ENCODE data around the gene ISCU.

The ISCU gene

GRCh38 chr12:108562348-108563135 lies at the start of gene ISCU:
TSS of gene ISCU (plus strand) at chr12:108562596. CDS start at chr12:108562623, 27 bp downstream.
- H3K9me3 ChIP-seq (ENCODE audit: control insufficient read depth in 2 of 2, low read length in 2 of 2): no peaks in the 10 kb centered on the region
- H3K27ac ChIP-seq (ENCODE audit: low read depth in 2 of 2, low read length in 2 of 2): peak within 1 kb of the TSS; percentile 88
- peak within 1 kb of the TSS; percentile 92 to 97 for H3K9ac ChIP-seq (ENCODE audit: low read depth in 1 of 2, low read length in 2 of 2)
- peak within 1 kb of the TSS; percentile 98 to 99 for H3K4me3 ChIP-seq (ENCODE audit: low read length in 2 of 2)
- no peaks in the 10 kb centered on the region for H3K27me3 ChIP-seq (ENCODE audit: control insufficient read depth in 2 of 2, insufficient read depth in 2 of 2, low read length in 2 of 2)
- peaks cover 27 to 41% of the 10 kb centered on the region in 2 donors for H3K4me1 ChIP-seq (ENCODE audit: control insufficient read depth in 2 of 2, insufficient read depth in 2 of 2, low read length in 2 of 2)
- H3K36me3 ChIP-seq (ENCODE audit: control insufficient read depth in 2 of 2, insufficient read depth in 2 of 2, low read length in 2 of 2): peaks cover 31 to 33% of the 10 kb centered on the region in 2 donors

GRCh38 chr12:108514468-108514972 lies 47.9 kb upstream of the ISCU start:
- H3K4me1 ChIP-seq (ENCODE audit: control insufficient read depth in 2 of 2, insufficient read depth in 2 of 2, low read length in 2 of 2): peaks cover 8 to 11% of the 10 kb centered on the region in 2 donors
- H3K9ac ChIP-seq (ENCODE audit: low read depth in 1 of 2, low read length in 2 of 2): peak overlapping the region in 1 of 2 donors; percentile 26
- no peaks in the 10 kb centered on the region for H3K9me3 ChIP-seq (ENCODE audit: control insufficient read depth in 2 of 2, low read length in 2 of 2)
- peaks cover 14 to 23% of the 10 kb centered on the region in 2 donors for H3K36me3 ChIP-seq (ENCODE audit: control insufficient read depth in 2 of 2, insufficient read depth in 2 of 2, low read length in 2 of 2)
- no peak overlapping the region for H3K27ac ChIP-seq (ENCODE audit: low read depth in 2 of 2, low read length in 2 of 2)
- H3K4me3 ChIP-seq (ENCODE audit: low read length in 2 of 2): peak overlapping the region; percentile 71 to 86
- H3K27me3 ChIP-seq (ENCODE audit: control insufficient read depth in 2 of 2, insufficient read depth in 2 of 2, low read length in 2 of 2): no peaks in the 10 kb centered on the region

DNA sequence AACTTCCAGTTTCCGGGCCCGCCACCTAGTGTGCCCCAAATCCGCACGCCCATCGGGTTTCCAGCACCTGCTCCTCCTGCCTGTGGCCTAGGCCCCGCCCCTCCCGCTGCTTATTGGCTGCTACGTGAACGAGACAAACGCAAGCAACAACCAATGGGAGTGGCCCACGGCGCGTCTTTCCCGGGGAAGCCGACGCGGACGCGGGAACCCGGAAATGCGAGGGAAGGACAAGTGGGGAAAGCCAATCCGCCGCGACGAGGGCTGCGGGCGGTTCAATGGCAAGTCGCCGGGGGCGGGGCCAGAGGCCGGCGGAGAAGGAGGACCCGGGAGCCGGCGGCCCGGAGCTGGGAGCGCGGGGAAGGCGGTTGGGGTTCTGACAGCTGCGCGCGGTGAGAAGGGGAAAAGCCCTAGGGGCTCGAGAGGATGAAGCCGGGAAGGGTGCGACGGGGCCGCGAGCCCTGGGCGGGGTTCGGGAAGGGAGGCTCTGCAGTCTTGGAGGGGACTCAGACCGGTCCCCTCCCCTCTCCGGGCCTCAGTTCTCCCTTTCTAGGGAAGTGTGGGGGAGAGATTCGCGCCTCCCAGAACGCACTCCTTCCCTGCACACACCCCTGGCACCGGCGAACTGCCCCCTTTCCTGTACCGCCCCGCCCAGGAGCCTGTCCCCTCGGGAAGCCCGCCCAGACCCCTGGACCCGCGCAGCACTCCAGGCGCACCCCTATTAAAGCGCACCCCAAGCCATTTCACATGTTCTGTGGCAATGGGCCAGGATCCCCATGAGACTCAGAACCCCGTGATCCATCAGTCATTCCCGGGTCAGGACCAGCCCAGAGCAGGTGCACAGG lies 47.2 kb upstream of the ISCU start, which contains the start of gene FICD:
Gene FICD (plus strand): TSS at position 305 of the 842 bp plus-strand sequence. CDS start 1,696 bp downstream, outside the sequence.
- Histone ChIP-seq H3K9me3 (ENCODE audit: control insufficient read depth in 2 of 2, low read length in 2 of 2) (no peaks in the 10 kb centered on the region), H3K27ac (ENCODE audit: low read depth in 2 of 2, low read length in 2 of 2) (peak within 1 kb of the TSS; percentile 17 to 58)

DNA sequence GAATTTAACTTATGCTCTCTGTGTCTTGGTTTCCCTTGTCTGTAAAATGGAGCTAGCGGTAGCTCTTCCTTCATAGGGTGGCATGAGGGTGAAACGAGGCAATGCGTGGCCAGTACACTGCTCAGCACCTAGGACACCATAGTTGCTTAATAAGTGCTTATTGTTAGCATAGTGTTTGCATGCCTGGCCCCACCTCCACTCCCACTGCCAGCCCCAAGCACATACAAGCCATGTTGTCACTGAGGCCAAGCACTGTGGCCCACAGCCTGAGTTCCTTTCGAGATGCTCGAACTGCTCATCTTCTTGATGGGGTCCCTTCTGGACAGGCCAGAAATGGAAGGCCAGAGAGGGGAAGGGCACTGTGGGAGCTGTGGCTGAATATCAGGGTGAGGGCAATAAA lies 46.5 kb upstream of the ISCU start:
- H3K27ac ChIP-seq (ENCODE audit: low read depth in 2 of 2, low read length in 2 of 2): no peak overlapping the region
- H3K4me1 ChIP-seq (ENCODE audit: control insufficient read depth in 2 of 2, insufficient read depth in 2 of 2, low read length in 2 of 2): peaks cover 8 to 11% of the 10 kb centered on the region in 2 donors
- peak overlapping the region; percentile 86 to 92 for H3K4me3 ChIP-seq (ENCODE audit: low read length in 2 of 2)
- H3K9me3 ChIP-seq (ENCODE audit: control insufficient read depth in 2 of 2, low read length in 2 of 2): no peaks in the 10 kb centered on the region
- H3K36me3 ChIP-seq (ENCODE audit: control insufficient read depth in 2 of 2, insufficient read depth in 2 of 2, low read length in 2 of 2): peaks cover 21 to 33% of the 10 kb centered on the region in 2 donors
- H3K27me3 ChIP-seq (ENCODE audit: control insufficient read depth in 2 of 2, insufficient read depth in 2 of 2, low read length in 2 of 2): no peaks in the 10 kb centered on the region
- peak overlapping the region; percentile 79 to 82 for H3K9ac ChIP-seq (ENCODE audit: low read depth in 1 of 2, low read length in 2 of 2)

More for the DNA sequence above, 47.2 kb upstream of the ISCU start, which contains the start of gene FICD:
- Histone ChIP-seq H3K4me3 (ENCODE audit: low read length in 2 of 2) (peak within 1 kb of the TSS; percentile 86 to 92), H3K27me3 (ENCODE audit: control insufficient read depth in 2 of 2, insufficient read depth in 2 of 2, low read length in 2 of 2) (no peaks in the 10 kb centered on the region), H3K4me1 (ENCODE audit: control insufficient read depth in 2 of 2, insufficient read depth in 2 of 2, low read length in 2 of 2) (peaks cover 8 to 11% of the 10 kb centered on the region in 2 donors), H3K9ac (ENCODE audit: low read depth in 1 of 2, low read length in 2 of 2) (peak within 1 kb of the TSS; percentile 79 to 82), H3K36me3 (ENCODE audit: control insufficient read depth in 2 of 2, insufficient read depth in 2 of 2, low read length in 2 of 2) (peaks cover 15 to 28% of the 10 kb centered on the region in 2 donors)

DNA sequence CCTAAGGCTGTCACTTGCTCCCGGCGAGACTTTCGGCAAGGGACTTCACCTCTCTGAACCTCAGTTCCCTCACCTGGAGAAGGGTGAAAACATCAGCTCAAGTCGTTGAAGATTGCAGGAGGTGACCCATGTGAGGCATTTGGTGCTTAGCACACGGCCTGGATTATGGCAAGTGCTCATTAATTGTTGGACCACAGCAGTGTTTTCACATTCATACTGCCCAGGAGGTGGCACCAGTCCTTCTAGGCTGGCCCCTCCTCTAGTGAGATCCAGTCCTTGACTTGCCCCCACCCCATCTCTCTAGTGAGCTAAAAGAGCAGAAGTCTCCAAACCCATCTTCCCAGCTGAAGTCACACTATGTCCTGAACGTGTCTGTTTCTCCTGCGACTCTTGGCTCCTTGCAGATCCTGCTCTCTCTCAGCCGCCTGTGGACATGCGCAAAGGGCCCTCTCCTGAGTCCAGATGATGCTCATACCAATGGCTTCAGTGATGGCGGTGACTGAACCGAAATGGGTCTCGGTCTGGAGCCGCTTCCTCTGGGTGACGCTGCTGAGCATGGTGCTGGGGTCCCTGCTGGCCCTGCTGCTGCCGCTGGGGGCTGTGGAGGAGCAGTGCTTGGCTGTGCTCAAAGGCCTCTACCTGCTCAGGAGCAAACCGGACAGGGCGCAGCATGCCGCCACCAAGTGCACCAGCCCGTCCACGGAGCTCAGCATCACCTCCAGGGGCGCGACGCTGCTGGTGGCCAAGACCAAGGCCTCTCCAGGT lies 45.7 kb upstream of the ISCU start:
- Histone ChIP-seq H3K4me1 (ENCODE audit: control insufficient read depth in 2 of 2, insufficient read depth in 2 of 2, low read length in 2 of 2) (peaks cover 8 to 11% of the 10 kb centered on the region in 2 donors), H3K36me3 (ENCODE audit: control insufficient read depth in 2 of 2, insufficient read depth in 2 of 2, low read length in 2 of 2) (peaks cover 28 to 40% of the 10 kb centered on the region in 2 donors), H3K4me3 (ENCODE audit: low read length in 2 of 2) (peak overlapping the region in 1 of 2 donors; percentile 86), H3K27me3 (ENCODE audit: control insufficient read depth in 2 of 2, insufficient read depth in 2 of 2, low read length in 2 of 2) (no peaks in the 10 kb centered on the region), H3K27ac (ENCODE audit: low read depth in 2 of 2, low read length in 2 of 2) (no peak overlapping the region), H3K9me3 (ENCODE audit: control insufficient read depth in 2 of 2, low read length in 2 of 2) (no peaks in the 10 kb centered on the region), H3K9ac (ENCODE audit: low read depth in 1 of 2, low read length in 2 of 2) (no peak overlapping the region)

DNA sequence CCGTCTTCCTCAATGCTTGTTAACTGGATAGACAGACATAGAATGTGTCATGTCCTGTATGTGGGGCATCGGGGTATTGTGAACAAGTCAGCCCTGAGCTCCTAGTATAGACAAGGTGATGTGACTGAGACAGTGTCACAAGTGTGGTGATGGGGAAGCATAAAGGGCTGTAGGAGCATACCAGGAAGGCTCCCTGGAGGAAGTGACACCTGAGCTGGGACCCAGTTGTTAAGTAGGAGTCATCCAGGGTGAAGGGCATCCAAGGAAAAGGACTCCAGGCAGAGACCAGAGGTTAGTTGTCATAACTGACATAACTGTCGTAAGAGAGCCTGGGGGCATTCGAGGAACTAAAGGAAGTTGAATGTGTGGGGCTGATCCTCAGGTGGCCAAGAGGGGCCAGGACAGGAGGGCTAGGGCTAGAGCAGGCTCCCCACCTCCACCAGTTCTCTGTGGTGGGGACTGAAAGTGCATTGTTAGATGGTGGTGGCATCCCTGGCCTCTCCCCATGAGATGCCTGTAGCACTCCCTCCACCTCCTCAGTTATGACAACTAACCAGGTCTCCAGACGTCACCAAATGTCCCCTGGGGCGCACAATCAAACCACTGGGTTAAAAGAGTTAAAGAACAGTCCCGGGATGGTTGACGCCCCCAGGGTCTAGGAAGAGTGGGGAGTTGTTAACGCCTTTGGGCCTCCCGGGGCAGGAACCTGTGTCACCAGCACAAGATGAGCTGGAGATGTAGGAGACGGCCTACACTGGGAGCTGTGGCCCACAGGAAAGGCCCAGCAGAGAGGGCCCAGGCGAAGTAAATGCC lies 44.9 kb upstream of the ISCU start:
- Histone ChIP-seq H3K4me1 (ENCODE audit: control insufficient read depth in 2 of 2, insufficient read depth in 2 of 2, low read length in 2 of 2) (peaks cover 7 to 8% of the 10 kb centered on the region in 2 donors), H3K9ac (ENCODE audit: low read depth in 1 of 2, low read length in 2 of 2) (no peak overlapping the region), H3K27me3 (ENCODE audit: control insufficient read depth in 2 of 2, insufficient read depth in 2 of 2, low read length in 2 of 2) (no peaks in the 10 kb centered on the region), H3K4me3 (ENCODE audit: low read length in 2 of 2) (no peak overlapping the region), H3K9me3 (ENCODE audit: control insufficient read depth in 2 of 2, low read length in 2 of 2) (no peaks in the 10 kb centered on the region), H3K27ac (ENCODE audit: low read depth in 2 of 2, low read length in 2 of 2) (no peak overlapping the region), H3K36me3 (ENCODE audit: control insufficient read depth in 2 of 2, insufficient read depth in 2 of 2, low read length in 2 of 2) (peaks cover 34 to 48% of the 10 kb centered on the region in 2 donors)

GRCh38 chr12:108518101-108518715 lies 44.2 kb upstream of the ISCU start:
- no peaks in the 10 kb centered on the region for H3K27me3 ChIP-seq (ENCODE audit: control insufficient read depth in 2 of 2, insufficient read depth in 2 of 2, low read length in 2 of 2)
- no peak overlapping the region for H3K4me3 ChIP-seq (ENCODE audit: low read length in 2 of 2)
- no peak overlapping the region for H3K27ac ChIP-seq (ENCODE audit: low read depth in 2 of 2, low read length in 2 of 2)
- no peaks in the 10 kb centered on the region for H3K9me3 ChIP-seq (ENCODE audit: control insufficient read depth in 2 of 2, low read length in 2 of 2)
- peaks cover 7 to 8% of the 10 kb centered on the region in 2 donors for H3K4me1 ChIP-seq (ENCODE audit: control insufficient read depth in 2 of 2, insufficient read depth in 2 of 2, low read length in 2 of 2)
- peaks cover 42 to 55% of the 10 kb centered on the region in 2 donors for H3K36me3 ChIP-seq (ENCODE audit: control insufficient read depth in 2 of 2, insufficient read depth in 2 of 2, low read length in 2 of 2)
- no peak overlapping the region for H3K9ac ChIP-seq (ENCODE audit: low read depth in 1 of 2, low read length in 2 of 2)

DNA sequence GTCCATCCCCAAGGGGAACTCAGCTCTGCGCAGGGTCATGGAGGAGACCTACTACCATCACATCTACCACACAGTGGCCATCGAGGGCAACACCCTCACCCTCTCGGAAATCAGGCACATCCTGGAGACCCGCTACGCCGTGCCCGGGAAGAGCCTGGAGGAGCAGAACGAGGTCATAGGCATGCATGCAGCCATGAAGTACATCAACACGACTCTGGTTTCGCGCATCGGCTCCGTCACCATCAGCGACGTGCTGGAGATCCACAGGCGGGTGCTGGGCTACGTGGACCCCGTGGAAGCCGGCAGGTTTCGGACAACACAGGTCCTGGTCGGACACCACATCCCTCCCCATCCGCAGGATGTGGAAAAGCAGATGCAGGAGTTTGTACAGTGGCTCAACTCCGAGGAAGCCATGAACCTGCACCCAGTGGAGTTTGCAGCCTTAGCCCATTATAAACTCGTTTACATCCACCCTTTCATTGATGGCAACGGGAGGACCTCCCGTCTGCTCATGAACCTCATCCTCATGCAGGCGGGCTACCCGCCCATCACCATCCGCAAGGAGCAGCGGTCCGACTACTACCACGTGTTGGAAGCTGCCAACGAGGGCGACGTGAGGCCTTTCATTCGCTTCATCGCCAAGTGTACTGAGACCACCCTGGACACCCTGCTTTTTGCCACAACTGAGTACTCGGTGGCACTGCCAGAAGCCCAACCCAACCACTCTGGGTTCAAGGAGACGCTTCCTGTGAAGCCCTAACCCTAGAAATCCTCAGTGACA lies 43.5 kb upstream of the ISCU start:
- Histone ChIP-seq H3K27ac (ENCODE audit: low read depth in 2 of 2, low read length in 2 of 2) (no peak overlapping the region), H3K36me3 (ENCODE audit: control insufficient read depth in 2 of 2, insufficient read depth in 2 of 2, low read length in 2 of 2) (peaks cover 49 to 61% of the 10 kb centered on the region in 2 donors), H3K4me3 (ENCODE audit: low read length in 2 of 2) (no peak overlapping the region), H3K27me3 (ENCODE audit: control insufficient read depth in 2 of 2, insufficient read depth in 2 of 2, low read length in 2 of 2) (no peaks in the 10 kb centered on the region), H3K4me1 (ENCODE audit: control insufficient read depth in 2 of 2, insufficient read depth in 2 of 2, low read length in 2 of 2) (peaks cover 7 to 8% of the 10 kb centered on the region in 2 donors), H3K9ac (ENCODE audit: low read depth in 1 of 2, low read length in 2 of 2) (no peak overlapping the region), H3K9me3 (ENCODE audit: control insufficient read depth in 2 of 2, low read length in 2 of 2) (no peaks in the 10 kb centered on the region)

Measured in mucosa of rectum (tissue), 2 donors.